GM18526 (cell line): ENCODE results near the gene XIRP1.

ENCODE experiments used
- POLR2A ChIP-seq: IDR thresholded peaks from 3 replicates; pipeline ENCODE4 v1.6.1; 2011; ENCODE audit not compliant: insufficient read length; ENCODE audit errors: extremely low read depth

XIRP1 gene

GRCh38 chr3:39144748-39145380 is 47.5 kb downstream of the XIRP1 start:
- TF ChIP-seq POLR2A, result no peak

GRCh38 chr3:39144095-39144747 is 48.2 kb downstream of the XIRP1 start:
- no peak for TF ChIP-seq POLR2A

GRCh38 chr3:39143051-39143885 is 49.1 kb downstream of the XIRP1 start:
- no peak for TF ChIP-seq POLR2A

GRCh38 chr3:39142067-39142466 is 50.3 kb downstream of the XIRP1 start:
- TF ChIP-seq POLR2A, result no peak

- TF ChIP-seq POLR2A, result no peak
Observed at GRCh38 chr3:39141171-39141995, 51.0 kb downstream of the XIRP1 start.

- TF ChIP-seq POLR2A, result no peak
Observed at GRCh38 chr3:39140341-39140971, 51.9 kb downstream of the XIRP1 start.

DNA sequence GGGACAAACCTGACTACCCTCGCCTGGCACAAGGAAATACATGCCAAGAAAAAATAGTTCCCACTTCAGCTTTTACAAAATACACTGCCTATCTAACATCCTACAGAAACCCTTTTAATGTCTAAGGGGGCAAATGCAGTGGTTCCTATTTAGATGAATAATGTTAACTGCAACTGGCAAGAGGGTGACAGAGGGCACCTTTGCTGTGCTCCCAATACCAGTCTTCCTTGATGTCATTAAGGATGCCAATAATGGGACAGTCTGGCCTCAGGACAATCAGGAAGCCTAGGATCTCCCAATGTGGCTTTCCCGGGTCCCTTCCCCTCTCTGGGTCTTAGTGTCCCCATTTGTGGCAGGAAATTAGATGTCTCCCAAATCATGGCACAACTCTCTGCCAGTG is 53.0 kb downstream of the XIRP1 start:
- no peak for TF ChIP-seq POLR2A

DNA sequence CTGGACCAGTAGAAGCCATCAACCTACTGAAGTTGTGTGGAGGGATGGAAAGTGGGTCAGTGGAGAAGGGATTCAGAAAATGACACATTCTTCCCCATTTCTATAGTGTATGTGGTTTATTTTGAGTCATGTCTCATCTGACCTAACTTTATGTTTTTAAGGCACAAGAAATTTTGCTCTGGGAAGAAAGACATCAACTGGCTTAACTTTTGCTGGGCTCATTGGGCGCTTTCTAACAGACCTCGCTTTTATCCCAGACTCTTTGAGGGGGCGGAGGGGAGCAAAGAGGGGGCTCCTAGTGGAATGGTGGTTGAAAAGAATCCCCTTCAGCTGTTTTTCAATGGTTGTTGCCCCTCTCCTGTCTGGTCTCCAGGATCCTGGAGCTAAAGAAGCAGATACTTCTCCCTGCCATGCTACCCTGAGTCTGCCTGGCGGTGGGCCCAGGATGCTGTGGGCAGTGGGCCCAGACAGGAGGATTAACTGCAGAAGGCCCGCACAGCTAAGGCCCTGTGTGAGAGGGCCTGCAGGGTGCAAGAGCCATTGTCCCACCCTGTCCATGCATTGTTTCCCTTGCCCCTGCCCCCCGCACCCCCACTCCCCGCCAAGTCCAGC is 53.5 kb downstream of the XIRP1 start:
- no peak for TF ChIP-seq POLR2A

- TF ChIP-seq POLR2A, result no peak
Observed at GRCh38 chr3:39137991-39138803, 54.2 kb downstream of the XIRP1 start.

DNA sequence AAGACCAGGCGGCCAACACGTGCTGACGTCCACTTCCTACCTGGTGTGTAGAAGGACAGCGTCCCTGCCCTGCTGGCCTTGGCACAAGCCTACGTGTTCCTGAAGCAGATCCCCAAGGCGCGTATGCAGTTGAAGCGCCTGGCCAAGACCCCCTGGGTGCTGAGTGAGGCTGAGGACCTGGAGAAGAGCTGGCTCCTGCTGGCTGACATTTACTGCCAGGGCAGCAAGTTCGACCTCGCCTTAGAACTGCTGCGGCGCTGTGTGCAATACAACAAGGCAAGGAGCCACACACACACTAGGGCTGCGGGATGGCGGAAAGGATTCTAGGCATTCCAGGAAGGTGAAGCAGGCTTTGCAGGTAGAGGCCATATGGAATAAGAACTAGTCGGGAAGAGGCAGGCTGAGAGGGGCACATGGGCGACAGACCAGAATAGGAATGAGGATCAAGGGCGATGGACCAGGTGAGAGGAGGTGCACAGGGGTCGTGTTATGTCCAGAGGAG is 54.9 kb downstream of the XIRP1 start:
- no peak for TF ChIP-seq POLR2A

GRCh38 chr3:39136533-39137434 is 55.6 kb downstream of the XIRP1 start:
- TF ChIP-seq POLR2A, result no peak

GRCh38 chr3:39135170-39135805 is 57.1 kb downstream of the XIRP1 start:
- TF ChIP-seq POLR2A, result no peak
